ENCODE results near the gene VLDLR. TPM values are rescaled to one million over a fixed set of nuclear protein-coding genes. Genes with fewer than 3 reads are reported as not detected.
A peak's percentile ranks its signal among the peaks of the same experiment; 100 is the strongest.

The VLDLR gene
- total RNA-seq (1.6 TPM), polyA plus RNA-seq (1.8 TPM)
- long read RNA-seq, donor 1, result 0 reads
- long read RNA-seq, donor 2, result 0 reads
- long read RNA-seq, donor 3, partial matches to known transcripts, result 0 of 1 reads
- long read RNA-seq, donor 3, other reads (novel, unspliced or antisense), result 0 of 1 reads
- long read RNA-seq, donor 4, result 0 reads
- long read RNA-seq, donor 5, result 0 reads
- long read RNA-seq, donor 6, result 0 reads
- long read RNA-seq, donor 7, result 0 reads
- long read RNA-seq, donor 8, result 0 reads
- long read RNA-seq, donor 9, result 0 reads
- long read RNA-seq, donor 10, result 0 reads

DNA sequence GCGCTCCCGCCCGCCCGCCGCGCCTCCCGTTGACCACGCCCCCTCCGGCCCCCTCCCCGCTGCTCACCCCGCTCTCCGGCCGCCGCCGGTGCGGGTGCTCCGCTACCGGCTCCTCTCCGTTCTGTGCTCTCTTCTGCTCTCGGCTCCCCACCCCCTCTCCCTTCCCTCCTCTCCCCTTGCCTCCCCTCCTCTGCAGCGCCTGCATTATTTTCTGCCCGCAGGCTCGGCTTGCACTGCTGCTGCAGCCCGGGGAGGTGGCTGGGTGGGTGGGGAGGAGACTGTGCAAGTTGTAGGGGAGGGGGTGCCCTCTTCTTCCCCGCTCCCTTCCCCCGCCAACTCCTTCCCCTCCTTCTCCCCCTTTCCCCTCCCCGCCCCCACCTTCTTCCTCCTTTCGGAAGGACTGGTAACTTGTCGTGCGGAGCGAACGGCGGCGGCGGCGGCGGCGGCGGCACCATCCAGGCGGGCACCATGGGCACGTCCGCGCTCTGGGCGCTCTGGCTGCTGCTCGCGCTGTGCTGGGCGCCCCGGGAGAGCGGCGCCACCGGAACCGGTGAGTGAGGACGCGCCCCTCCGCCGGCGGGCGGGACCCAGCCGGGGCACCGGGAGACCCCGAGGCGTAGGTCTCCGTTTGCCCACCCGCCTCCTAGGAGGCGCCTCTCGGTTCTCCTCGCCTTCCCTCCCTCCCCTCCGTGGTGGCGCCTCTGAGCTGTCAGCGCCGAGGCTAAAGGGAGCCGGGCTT is at the start of gene VLDLR:
VLDLR (plus strand) TSS at position 66 of the 739 bp plus-strand sequence; CDS start at position 469, 403 bp downstream.
- DNase-seq (ENCODE audit: low read depth in 6 of 9, low spot score in 9 of 9), result peak in 3 of 9 donors; percentile 12 to 45 (median 27)
- Histone ChIP-seq H3K9me3 (ENCODE audit: control insufficient read depth in 2 of 2, insufficient read depth in 1 of 2, low read length in 1 of 2) (peaks cover 0 to 1% of the 10 kb centered on the region in 2 donors), H3K27me3 (ENCODE audit: control insufficient read depth in 2 of 2, insufficient read depth in 1 of 2, low read length in 1 of 2) (peaks cover 55 to 72% of the 10 kb centered on the region in 2 donors), H3K36me3 (ENCODE audit: control insufficient read depth in 2 of 2, insufficient read depth in 2 of 2, low read length in 1 of 2) (no peaks in the 10 kb centered on the region), H3K27ac (ENCODE audit: low read depth in 1 of 2, low read length in 1 of 2) (no peak within 1 kb of the TSS), H3K4me1 (ENCODE audit: control insufficient read depth in 2 of 2, insufficient read depth in 2 of 2, low read length in 2 of 2) (peaks cover 7 to 11% of the 10 kb centered on the region in 2 donors), H3K4me3 (ENCODE audit: low read length in 2 of 2) (peak within 1 kb of the TSS; percentile 30 to 59)
- under 1% methylated on average over 72 of the region's 72 CpGs for WGBS

GRCh38 chr9:2574203-2574602 is 47.4 kb upstream of the VLDLR start:
- Histone ChIP-seq H3K4me1 (ENCODE audit: control insufficient read depth in 2 of 2, insufficient read depth in 2 of 2, low read length in 2 of 2) (no peaks in the 10 kb centered on the region), H3K27ac (ENCODE audit: low read depth in 1 of 2, low read length in 1 of 2) (no peak overlapping the region), H3K27me3 (ENCODE audit: control insufficient read depth in 2 of 2, insufficient read depth in 1 of 2, low read length in 1 of 2) (no peaks in the 10 kb centered on the region), H3K4me3 (ENCODE audit: low read length in 2 of 2) (no peak overlapping the region), H3K36me3 (ENCODE audit: control insufficient read depth in 2 of 2, insufficient read depth in 2 of 2, low read length in 1 of 2) (no peaks in the 10 kb centered on the region), H3K9me3 (ENCODE audit: control insufficient read depth in 2 of 2, insufficient read depth in 1 of 2, low read length in 1 of 2) (no peaks in the 10 kb centered on the region)
- WGBS, result 95% methylated on average over 3 of the region's 3 CpGs
- no peak for DNase-seq (ENCODE audit: low read depth in 6 of 9, low spot score in 9 of 9)

- Histone ChIP-seq H3K36me3 (ENCODE audit: control insufficient read depth in 2 of 2, insufficient read depth in 2 of 2, low read length in 1 of 2) (no peaks in the 10 kb centered on the region), H3K27me3 (ENCODE audit: control insufficient read depth in 2 of 2, insufficient read depth in 1 of 2, low read length in 1 of 2) (no peaks in the 10 kb centered on the region), H3K4me1 (ENCODE audit: control insufficient read depth in 2 of 2, insufficient read depth in 2 of 2, low read length in 2 of 2) (no peaks in the 10 kb centered on the region), H3K4me3 (ENCODE audit: low read length in 2 of 2) (no peak overlapping the region), H3K27ac (ENCODE audit: low read depth in 1 of 2, low read length in 1 of 2) (no peak overlapping the region), H3K9me3 (ENCODE audit: control insufficient read depth in 2 of 2, insufficient read depth in 1 of 2, low read length in 1 of 2) (no peaks in the 10 kb centered on the region)
- DNase-seq (ENCODE audit: low read depth in 6 of 9, low spot score in 9 of 9), result no peak
- 78% methylated on average over 2 of the region's 2 CpGs for WGBS
These were observed 45.0 kb upstream of the VLDLR start for GRCh38 chr9:2576631-2577030.

- no peaks in the 10 kb centered on the region for H3K4me1 ChIP-seq (ENCODE audit: control insufficient read depth in 2 of 2, insufficient read depth in 2 of 2, low read length in 2 of 2)
- no peaks in the 10 kb centered on the region for H3K36me3 ChIP-seq (ENCODE audit: control insufficient read depth in 2 of 2, insufficient read depth in 2 of 2, low read length in 1 of 2)
- no peaks in the 10 kb centered on the region for H3K27me3 ChIP-seq (ENCODE audit: control insufficient read depth in 2 of 2, insufficient read depth in 1 of 2, low read length in 1 of 2)
- 88% methylated on average over 13 of the region's 13 CpGs for WGBS
- H3K27ac ChIP-seq (ENCODE audit: low read depth in 1 of 2, low read length in 1 of 2), result no peak overlapping the region
- DNase-seq (ENCODE audit: low read depth in 6 of 9, low spot score in 9 of 9), result no peak
- no peak overlapping the region for H3K4me3 ChIP-seq (ENCODE audit: low read length in 2 of 2)
- H3K9me3 ChIP-seq (ENCODE audit: control insufficient read depth in 2 of 2, insufficient read depth in 1 of 2, low read length in 1 of 2), result peaks cover 0 to 4% of the 10 kb centered on the region in 2 donors
These were observed 38.1 kb upstream of the VLDLR start for GRCh38 chr9:2583308-2584013.

DNA sequence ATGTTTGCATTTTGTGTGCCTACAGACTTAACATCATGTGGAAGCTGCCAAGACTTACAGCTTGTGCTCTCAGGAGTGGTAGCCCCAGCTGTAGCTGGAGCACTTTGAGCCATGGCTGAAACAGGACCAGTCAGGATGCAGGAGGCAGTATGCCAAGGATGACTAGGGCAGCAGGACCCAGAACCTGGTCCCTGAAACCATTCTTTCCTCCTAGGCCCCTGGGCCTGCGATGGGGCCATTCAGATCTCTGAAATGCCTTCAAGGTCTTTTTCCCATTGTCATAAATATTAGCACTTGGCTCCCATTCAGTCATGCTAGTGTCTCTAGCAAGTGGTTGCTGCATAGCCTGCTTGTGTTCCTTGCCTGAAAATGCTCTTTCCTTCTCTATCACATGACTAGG is 29.6 kb upstream of the VLDLR start:
- H3K27ac ChIP-seq (ENCODE audit: low read depth in 1 of 2, low read length in 1 of 2), result no peak overlapping the region
- H3K27me3 ChIP-seq (ENCODE audit: control insufficient read depth in 2 of 2, insufficient read depth in 1 of 2, low read length in 1 of 2), result no peaks in the 10 kb centered on the region
- 88% methylated on average over 1 of the region's 1 CpG for WGBS
- DNase-seq (ENCODE audit: low read depth in 6 of 9, low spot score in 9 of 9), result no peak
- H3K36me3 ChIP-seq (ENCODE audit: control insufficient read depth in 2 of 2, insufficient read depth in 2 of 2, low read length in 1 of 2), result no peaks in the 10 kb centered on the region
- H3K4me3 ChIP-seq (ENCODE audit: low read length in 2 of 2), result no peak overlapping the region
- H3K9me3 ChIP-seq (ENCODE audit: control insufficient read depth in 2 of 2, insufficient read depth in 1 of 2, low read length in 1 of 2), result peaks cover 0 to 6% of the 10 kb centered on the region in 2 donors
- no peaks in the 10 kb centered on the region for H3K4me1 ChIP-seq (ENCODE audit: control insufficient read depth in 2 of 2, insufficient read depth in 2 of 2, low read length in 2 of 2)

GRCh38 chr9:2593744-2594143 is 27.8 kb upstream of the VLDLR start:
- Histone ChIP-seq H3K27me3 (ENCODE audit: control insufficient read depth in 2 of 2, insufficient read depth in 1 of 2, low read length in 1 of 2) (no peaks in the 10 kb centered on the region), H3K4me3 (ENCODE audit: low read length in 2 of 2) (no peak overlapping the region), H3K4me1 (ENCODE audit: control insufficient read depth in 2 of 2, insufficient read depth in 2 of 2, low read length in 2 of 2) (no peaks in the 10 kb centered on the region)

GRCh38 chr9:2595973-2596372 is 25.6 kb upstream of the VLDLR start:
- 73% methylated on average over 2 of the region's 2 CpGs for WGBS

More at GRCh38 chr9:2593744-2594143, 27.8 kb upstream of the VLDLR start:
- peaks cover 0 to 6% of the 10 kb centered on the region in 2 donors for H3K9me3 ChIP-seq (ENCODE audit: control insufficient read depth in 2 of 2, insufficient read depth in 1 of 2, low read length in 1 of 2)
- no peak for DNase-seq (ENCODE audit: low read depth in 6 of 9, low spot score in 9 of 9)
- no peak overlapping the region for H3K27ac ChIP-seq (ENCODE audit: low read depth in 1 of 2, low read length in 1 of 2)
- no peaks in the 10 kb centered on the region for H3K36me3 ChIP-seq (ENCODE audit: control insufficient read depth in 2 of 2, insufficient read depth in 2 of 2, low read length in 1 of 2)

GRCh38 chr9:2597483-2597882 is 24.1 kb upstream of the VLDLR start:
- WGBS, result 85% methylated on average over 1 of the region's 1 CpG
- Histone ChIP-seq H3K36me3 (ENCODE audit: control insufficient read depth in 2 of 2, insufficient read depth in 2 of 2, low read length in 1 of 2) (no peaks in the 10 kb centered on the region), H3K27me3 (ENCODE audit: control insufficient read depth in 2 of 2, insufficient read depth in 1 of 2, low read length in 1 of 2) (no peaks in the 10 kb centered on the region), H3K27ac (ENCODE audit: low read depth in 1 of 2, low read length in 1 of 2) (no peak overlapping the region), H3K4me3 (ENCODE audit: low read length in 2 of 2) (no peak overlapping the region), H3K4me1 (ENCODE audit: control insufficient read depth in 2 of 2, insufficient read depth in 2 of 2, low read length in 2 of 2) (no peaks in the 10 kb centered on the region), H3K9me3 (ENCODE audit: control insufficient read depth in 2 of 2, insufficient read depth in 1 of 2, low read length in 1 of 2) (no peaks in the 10 kb centered on the region)
- no peak for DNase-seq (ENCODE audit: low read depth in 6 of 9, low spot score in 9 of 9)

More at GRCh38 chr9:2595973-2596372, 25.6 kb upstream of the VLDLR start:
- Histone ChIP-seq H3K4me1 (ENCODE audit: control insufficient read depth in 2 of 2, insufficient read depth in 2 of 2, low read length in 2 of 2) (no peaks in the 10 kb centered on the region), H3K27me3 (ENCODE audit: control insufficient read depth in 2 of 2, insufficient read depth in 1 of 2, low read length in 1 of 2) (no peaks in the 10 kb centered on the region), H3K36me3 (ENCODE audit: control insufficient read depth in 2 of 2, insufficient read depth in 2 of 2, low read length in 1 of 2) (no peaks in the 10 kb centered on the region), H3K9me3 (ENCODE audit: control insufficient read depth in 2 of 2, insufficient read depth in 1 of 2, low read length in 1 of 2) (peaks cover 0 to 6% of the 10 kb centered on the region in 2 donors), H3K27ac (ENCODE audit: low read depth in 1 of 2, low read length in 1 of 2) (no peak overlapping the region), H3K4me3 (ENCODE audit: low read length in 2 of 2) (no peak overlapping the region)
- DNase-seq (ENCODE audit: low read depth in 6 of 9, low spot score in 9 of 9), result no peak

GRCh38 chr9:2599896-2600295 is 21.7 kb upstream of the VLDLR start:
- 93% methylated on average over 2 of the region's 2 CpGs for WGBS
- no peaks in the 10 kb centered on the region for H3K9me3 ChIP-seq (ENCODE audit: control insufficient read depth in 2 of 2, insufficient read depth in 1 of 2, low read length in 1 of 2)
- H3K27ac ChIP-seq (ENCODE audit: low read depth in 1 of 2, low read length in 1 of 2), result no peak overlapping the region
- no peaks in the 10 kb centered on the region for H3K27me3 ChIP-seq (ENCODE audit: control insufficient read depth in 2 of 2, insufficient read depth in 1 of 2, low read length in 1 of 2)
- DNase-seq (ENCODE audit: low read depth in 6 of 9, low spot score in 9 of 9), result no peak
- no peak overlapping the region for H3K4me3 ChIP-seq (ENCODE audit: low read length in 2 of 2)
- no peaks in the 10 kb centered on the region for H3K4me1 ChIP-seq (ENCODE audit: control insufficient read depth in 2 of 2, insufficient read depth in 2 of 2, low read length in 2 of 2)
- no peaks in the 10 kb centered on the region for H3K36me3 ChIP-seq (ENCODE audit: control insufficient read depth in 2 of 2, insufficient read depth in 2 of 2, low read length in 1 of 2)
